Activated naive CD8-positive, alpha-beta T cell treated with anti-CD3 and anti-CD28 coated beads for 36 hours (primary cell): Measurements from ENCODE around the gene NCF1. TPM values are rescaled to one million over a fixed set of nuclear protein-coding genes. Genes with fewer than 3 reads are reported as not detected.
"Not testable (repeated sequence)": the region's sequence is repeated elsewhere in the genome, so short reads cannot be mapped to it uniquely, and the experiment has no call there.

ENCODE experiments used
- DNase-seq: peaks from one replicate; pipeline ENCODE4 v3.0.0; 2021
- H3K27ac Mint-ChIP-seq: one replicate; pipeline ENCODE4 v1.8.0; 2022; ENCODE audit warnings: mild to moderate bottlenecking, moderate library complexity, mixed read lengths
- H3K27me3 Mint-ChIP-seq: one replicate; pipeline ENCODE4 v1.8.0; 2022; ENCODE audit warnings: mild to moderate bottlenecking, mixed read lengths
- H3K36me3 Mint-ChIP-seq: one replicate; pipeline ENCODE4 v1.8.0; 2021; ENCODE audit warnings: mild to moderate bottlenecking, mixed read lengths
- H3K4me1 Mint-ChIP-seq: one replicate; pipeline ENCODE4 v1.8.0; 2021; ENCODE audit warnings: mixed read lengths
- H3K4me3 Mint-ChIP-seq: one replicate; pipeline ENCODE4 v1.8.0; 2022; ENCODE audit warnings: mild to moderate bottlenecking, moderate library complexity, mixed read lengths
- H3K9me3 Mint-ChIP-seq: one replicate; pipeline ENCODE4 v1.8.0; 2022; ENCODE audit warnings: mixed read lengths
- total RNA-seq, 2 experiments: library from RNA; stranded (reverse); gene quantifications; one replicate each; pipeline ENCODE4 v1.2.3, GENCODE V29; 2021

Gene NCF1
- 1 to 10 TPM; 1.8 to 2.5 TPM for total RNA-seq

GRCh38 chr7:74773760-74774750, at the start of gene NCF1:
TSS of gene NCF1 (plus strand) at chr7:74774011. CDS start at chr7:74774032, 21 bp downstream.
- not testable (repeated sequence) for H3K9me3 Mint-ChIP-seq, H3K4me1 Mint-ChIP-seq, H3K4me3 Mint-ChIP-seq, H3K36me3 Mint-ChIP-seq, H3K27ac Mint-ChIP-seq, DNase-seq, H3K27me3 Mint-ChIP-seq

DNA sequence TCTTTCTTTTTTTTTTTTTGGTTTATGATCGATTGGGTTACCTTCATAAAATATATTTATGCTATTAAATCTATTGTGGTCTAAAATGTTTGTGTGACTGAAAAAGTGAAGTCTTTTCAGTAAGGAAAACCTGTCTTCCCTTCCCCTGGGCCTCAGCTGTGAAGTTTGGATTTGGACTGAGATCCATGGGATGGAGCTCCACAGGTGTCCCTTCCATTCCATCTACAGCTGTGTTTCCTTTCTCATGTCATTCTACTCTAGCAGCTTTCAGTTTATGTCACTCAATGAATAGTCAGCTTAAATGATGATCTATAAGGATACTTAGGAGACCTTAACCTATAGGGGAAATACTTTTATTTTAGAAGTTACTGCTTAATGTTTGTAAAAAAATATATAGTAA, 48.0 kb upstream of the NCF1 start:
- Mint-ChIP-seq H3K4me3 (no peak overlapping the region), H3K27ac (no peak overlapping the region), H3K27me3 (no peaks in the 10 kb centered on the region), H3K9me3 (no peaks in the 10 kb centered on the region), H3K36me3 (peaks cover 10% of the 10 kb centered on the region), H3K4me1 (peaks cover 3% of the 10 kb centered on the region)
- no peak for DNase-seq

- Mint-ChIP-seq H3K36me3 (peaks cover 11% of the 10 kb centered on the region), H3K9me3 (no peaks in the 10 kb centered on the region), H3K4me1 (peaks cover 3% of the 10 kb centered on the region), H3K4me3 (no peak overlapping the region), H3K27ac (no peak overlapping the region), H3K27me3 (no peaks in the 10 kb centered on the region)
- DNase-seq: no peak
Observed at GRCh38 chr7:74726309-74727101, 47.3 kb upstream of the NCF1 start.

DNA sequence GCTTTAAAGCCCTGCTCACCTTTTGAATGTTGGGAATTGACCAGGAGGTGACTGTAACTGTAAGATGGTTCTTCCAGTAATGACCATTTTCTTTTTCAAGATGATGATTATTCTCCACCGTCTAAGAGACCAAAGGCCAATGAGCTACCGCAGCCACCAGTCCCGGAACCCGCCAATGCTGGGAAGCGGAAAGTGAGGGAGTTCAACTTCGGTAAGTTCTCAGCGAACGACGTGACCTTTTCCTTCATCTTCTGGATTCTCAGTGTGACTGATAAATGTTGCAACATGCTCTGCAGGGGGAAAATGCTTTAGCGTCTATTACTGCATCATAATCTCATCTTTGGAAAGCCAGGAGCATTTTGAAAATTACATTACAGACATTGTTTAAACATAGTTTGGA, 45.1 kb upstream of the NCF1 start:
- H3K27ac Mint-ChIP-seq, H3K27me3 Mint-ChIP-seq: not testable (repeated sequence)

GRCh38 chr7:74730186-74730585, 43.6 kb upstream of the NCF1 start:
- not testable (repeated sequence) for H3K36me3 Mint-ChIP-seq, H3K9me3 Mint-ChIP-seq, DNase-seq, H3K4me1 Mint-ChIP-seq, H3K4me3 Mint-ChIP-seq, H3K27ac Mint-ChIP-seq, H3K27me3 Mint-ChIP-seq

More for the DNA sequence above, 45.1 kb upstream of the NCF1 start:
- not testable (repeated sequence) for DNase-seq, H3K9me3 Mint-ChIP-seq, H3K4me1 Mint-ChIP-seq, H3K4me3 Mint-ChIP-seq, H3K36me3 Mint-ChIP-seq

DNA sequence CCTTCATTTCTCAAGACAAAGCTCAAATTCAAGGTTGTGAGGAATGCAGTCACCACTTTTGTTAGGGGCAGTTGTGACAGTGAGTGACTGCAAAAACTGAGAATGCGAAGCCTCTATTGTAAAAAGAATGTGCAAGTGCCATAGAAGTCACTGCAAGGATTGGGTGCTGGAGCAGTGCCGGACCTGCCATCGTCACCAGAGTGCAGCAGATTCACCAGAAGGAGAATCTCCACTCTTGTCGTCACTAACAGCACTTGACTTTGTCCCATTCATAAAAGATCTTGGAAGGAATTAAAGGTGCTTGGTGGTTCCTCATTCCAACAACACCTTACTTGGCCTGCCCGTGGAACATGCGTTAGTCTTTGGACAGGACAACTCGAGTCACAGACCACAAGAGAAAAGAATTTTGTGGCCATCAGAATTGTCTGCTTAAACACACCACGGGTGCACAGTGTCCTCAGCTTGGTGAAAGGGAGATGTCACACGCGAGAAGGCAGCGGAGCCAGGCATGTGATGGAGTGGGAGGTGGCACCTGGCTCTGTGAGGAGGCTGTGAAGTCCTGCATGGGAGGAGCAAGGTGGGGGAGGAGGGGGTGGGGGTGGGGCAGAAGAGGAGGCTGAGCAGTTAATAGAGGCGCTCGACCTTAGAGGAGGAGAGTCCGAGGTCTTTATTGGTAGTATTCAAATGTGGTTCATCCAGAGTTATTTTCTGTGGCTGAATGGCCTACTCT, 33.7 kb upstream of the NCF1 start:
- H3K27ac Mint-ChIP-seq, H3K4me1 Mint-ChIP-seq, H3K9me3 Mint-ChIP-seq, H3K27me3 Mint-ChIP-seq, DNase-seq, H3K36me3 Mint-ChIP-seq, H3K4me3 Mint-ChIP-seq: not testable (repeated sequence)

GRCh38 chr7:74743936-74744557, 29.8 kb upstream of the NCF1 start:
- H3K4me1 Mint-ChIP-seq, H3K27ac Mint-ChIP-seq, DNase-seq: not testable (repeated sequence)

DNA sequence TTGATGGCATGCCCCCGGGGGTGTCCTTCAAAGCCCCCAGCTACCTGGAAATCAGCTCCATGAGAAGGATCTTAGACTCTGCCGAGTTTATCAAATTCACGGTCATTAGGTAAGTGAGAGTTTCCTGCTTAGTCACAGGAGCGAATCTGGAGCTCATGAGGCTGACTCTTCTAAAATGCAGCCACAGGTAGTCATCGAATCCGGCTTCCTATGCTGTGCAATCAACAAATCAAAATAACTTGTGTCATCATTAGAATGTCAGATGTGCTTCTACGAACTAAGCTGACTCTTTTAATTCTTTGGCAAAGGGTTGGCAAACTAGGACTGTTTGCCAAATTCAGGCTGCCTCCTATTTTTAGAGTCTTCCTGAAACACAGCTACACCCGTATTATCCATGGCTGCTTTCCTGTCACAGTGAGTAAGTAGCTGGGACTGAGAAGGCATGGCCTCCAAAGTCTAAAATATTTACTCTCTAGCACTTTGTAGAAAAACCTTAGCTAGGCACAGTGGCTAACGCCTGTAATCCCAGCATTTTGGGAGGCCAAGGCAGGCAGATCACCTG, 19.8 kb upstream of the NCF1 start:
- not testable (repeated sequence) for H3K27me3 Mint-ChIP-seq, H3K36me3 Mint-ChIP-seq, H3K27ac Mint-ChIP-seq, DNase-seq, H3K9me3 Mint-ChIP-seq, H3K4me3 Mint-ChIP-seq, H3K4me1 Mint-ChIP-seq

More at GRCh38 chr7:74743936-74744557, 29.8 kb upstream of the NCF1 start:
- not testable (repeated sequence) for H3K36me3 Mint-ChIP-seq, H3K27me3 Mint-ChIP-seq, H3K4me3 Mint-ChIP-seq, H3K9me3 Mint-ChIP-seq

- H3K36me3 Mint-ChIP-seq, H3K4me1 Mint-ChIP-seq, H3K27ac Mint-ChIP-seq: not testable (repeated sequence)
Observed at GRCh38 chr7:74756673-74757072, 17.1 kb upstream of the NCF1 start.

GRCh38 chr7:74758268-74758667, 15.5 kb upstream of the NCF1 start:
- DNase-seq, H3K4me3 Mint-ChIP-seq, H3K9me3 Mint-ChIP-seq, H3K27ac Mint-ChIP-seq, H3K36me3 Mint-ChIP-seq, H3K4me1 Mint-ChIP-seq, H3K27me3 Mint-ChIP-seq: not testable (repeated sequence)

More at GRCh38 chr7:74756673-74757072, 17.1 kb upstream of the NCF1 start:
- not testable (repeated sequence) for DNase-seq, H3K4me3 Mint-ChIP-seq, H3K27me3 Mint-ChIP-seq, H3K9me3 Mint-ChIP-seq

DNA sequence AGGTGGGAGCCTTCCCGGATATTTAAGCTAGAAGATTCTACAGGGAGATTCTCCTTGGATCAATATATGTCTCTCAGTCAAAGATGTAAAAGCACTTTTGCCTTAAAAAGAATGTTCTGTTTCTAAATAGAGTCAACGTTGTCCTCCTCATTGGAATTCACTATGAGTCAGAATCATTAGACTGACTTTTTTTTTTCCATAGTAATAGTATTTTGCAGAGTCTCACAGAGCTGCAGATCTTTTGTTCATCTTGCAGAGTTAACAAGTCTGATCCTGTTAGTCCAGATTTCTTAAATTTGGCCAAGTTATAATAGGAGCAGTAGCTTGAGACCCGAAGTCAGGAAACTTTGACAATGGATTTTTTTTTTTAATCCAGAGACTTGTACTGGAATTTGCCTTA, 14.8 kb upstream of the NCF1 start:
- not testable (repeated sequence) for H3K27me3 Mint-ChIP-seq, H3K9me3 Mint-ChIP-seq, H3K27ac Mint-ChIP-seq, H3K4me3 Mint-ChIP-seq, DNase-seq, H3K36me3 Mint-ChIP-seq, H3K4me1 Mint-ChIP-seq

GRCh38 chr7:74765205-74765918, 8.4 kb upstream of the NCF1 start:
- not testable (repeated sequence) for DNase-seq, H3K4me3 Mint-ChIP-seq, H3K9me3 Mint-ChIP-seq, H3K4me1 Mint-ChIP-seq, H3K27ac Mint-ChIP-seq, H3K36me3 Mint-ChIP-seq, H3K27me3 Mint-ChIP-seq

DNA sequence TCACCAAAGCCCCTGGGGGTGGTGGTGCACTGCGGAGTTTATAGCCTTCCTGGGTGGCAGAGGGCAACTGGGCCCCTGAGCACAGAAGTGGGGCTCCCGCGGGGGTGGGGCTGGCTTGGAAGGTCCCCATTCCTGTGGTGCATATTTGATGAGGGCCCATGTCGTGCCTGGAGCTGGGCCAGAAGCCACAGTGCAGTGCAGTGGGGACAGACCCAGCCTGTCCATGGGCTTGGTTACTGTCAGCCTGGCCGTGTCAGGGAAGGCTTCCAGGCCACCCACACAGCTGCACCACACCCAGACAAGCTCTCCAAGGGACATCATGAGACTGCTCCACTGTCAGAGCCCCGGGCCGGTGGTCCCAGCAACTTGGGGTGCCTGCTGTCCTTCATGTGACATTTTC, 7.3 kb upstream of the NCF1 start:
- not testable (repeated sequence) for H3K9me3 Mint-ChIP-seq, H3K4me1 Mint-ChIP-seq, DNase-seq, H3K27ac Mint-ChIP-seq, H3K27me3 Mint-ChIP-seq, H3K36me3 Mint-ChIP-seq, H3K4me3 Mint-ChIP-seq

GRCh38 chr7:74766991-74767390, 6.8 kb upstream of the NCF1 start:
- not testable (repeated sequence) for H3K36me3 Mint-ChIP-seq, H3K27ac Mint-ChIP-seq, H3K4me1 Mint-ChIP-seq, DNase-seq, H3K9me3 Mint-ChIP-seq, H3K27me3 Mint-ChIP-seq, H3K4me3 Mint-ChIP-seq
